Astrocyte of the spinal cord (primary cell): ENCODE results near the gene CAPN12.

Source experiments
- DNase-seq: peaks from one replicate; pipeline ENCODE4 v3.0.0; 2011; ENCODE audit warnings: low read depth, low spot score
- H3K4me3 ChIP-seq: 2 replicates; pipeline ENCODE4 v1.5.1; 2011; ENCODE audit warnings: low read depth, mild to moderate bottlenecking, low read length, moderate library complexity
- in situ Hi-C: cut with HindIII; loops from 2 replicates; pipeline ENCODE4 v1.10.0; 2017; ENCODE audit warnings: low sequenced_read_pairs
- TF ChIP-seq, protein P1 (sequence below): IDR thresholded peaks from 2 replicates; pipeline ENCODE4 v1.5.1; 2012; ENCODE audit warnings: low read depth, mild to moderate bottlenecking, low read length, inconsistent platforms

Gene CAPN12

DNA sequence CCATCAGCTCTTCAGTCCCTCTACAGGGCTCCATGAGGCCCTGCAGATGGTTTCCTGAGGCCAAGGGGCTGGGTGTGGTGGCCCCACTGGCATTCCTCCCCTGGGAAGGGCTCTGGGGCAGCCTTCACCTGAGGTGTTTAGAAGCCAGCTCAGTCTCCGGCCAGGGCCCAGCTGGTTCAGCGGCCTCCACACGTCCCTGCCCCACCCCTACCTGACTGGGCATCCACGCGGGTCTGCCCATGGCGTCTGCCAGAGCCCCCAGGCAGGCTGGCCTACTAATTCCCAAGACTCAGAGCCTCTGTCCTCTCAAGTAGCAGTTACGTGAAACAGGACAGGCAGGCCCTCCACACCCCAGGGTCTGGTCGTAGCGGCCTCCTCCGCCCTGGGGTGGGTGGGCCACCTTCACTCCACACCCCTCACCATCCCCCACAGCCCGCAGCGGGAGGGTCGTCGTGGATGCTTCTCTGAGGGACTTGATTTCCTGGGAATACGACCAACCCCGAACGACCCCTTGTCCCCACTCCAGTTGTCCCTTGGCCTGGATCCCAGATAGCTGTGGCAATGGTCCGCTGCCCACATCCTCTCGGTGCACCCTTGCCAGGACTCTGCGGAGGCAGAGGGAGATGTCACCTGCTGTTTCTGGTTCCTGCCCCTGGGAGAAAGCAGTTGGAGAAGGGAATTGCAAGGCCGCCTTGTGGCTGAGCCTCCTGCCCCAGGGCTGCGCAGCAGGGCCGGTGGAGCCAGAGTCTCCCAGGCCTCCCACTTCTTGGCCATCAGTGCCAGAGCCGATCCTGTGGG is 24.3 kb downstream of the CAPN12 start:
- peak; percentile 78 for DNase-seq
- TF ChIP-seq, protein P1, sequence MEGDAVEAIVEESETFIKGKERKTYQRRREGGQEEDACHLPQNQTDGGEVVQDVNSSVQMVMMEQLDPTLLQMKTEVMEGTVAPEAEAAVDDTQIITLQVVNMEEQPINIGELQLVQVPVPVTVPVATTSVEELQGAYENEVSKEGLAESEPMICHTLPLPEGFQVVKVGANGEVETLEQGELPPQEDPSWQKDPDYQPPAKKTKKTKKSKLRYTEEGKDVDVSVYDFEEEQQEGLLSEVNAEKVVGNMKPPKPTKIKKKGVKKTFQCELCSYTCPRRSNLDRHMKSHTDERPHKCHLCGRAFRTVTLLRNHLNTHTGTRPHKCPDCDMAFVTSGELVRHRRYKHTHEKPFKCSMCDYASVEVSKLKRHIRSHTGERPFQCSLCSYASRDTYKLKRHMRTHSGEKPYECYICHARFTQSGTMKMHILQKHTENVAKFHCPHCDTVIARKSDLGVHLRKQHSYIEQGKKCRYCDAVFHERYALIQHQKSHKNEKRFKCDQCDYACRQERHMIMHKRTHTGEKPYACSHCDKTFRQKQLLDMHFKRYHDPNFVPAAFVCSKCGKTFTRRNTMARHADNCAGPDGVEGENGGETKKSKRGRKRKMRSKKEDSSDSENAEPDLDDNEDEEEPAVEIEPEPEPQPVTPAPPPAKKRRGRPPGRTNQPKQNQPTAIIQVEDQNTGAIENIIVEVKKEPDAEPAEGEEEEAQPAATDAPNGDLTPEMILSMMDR: peak; percentile 24
- in situ Hi-C loops: no loop called here
- H3K4me3 ChIP-seq: no peak overlapping the region

DNA sequence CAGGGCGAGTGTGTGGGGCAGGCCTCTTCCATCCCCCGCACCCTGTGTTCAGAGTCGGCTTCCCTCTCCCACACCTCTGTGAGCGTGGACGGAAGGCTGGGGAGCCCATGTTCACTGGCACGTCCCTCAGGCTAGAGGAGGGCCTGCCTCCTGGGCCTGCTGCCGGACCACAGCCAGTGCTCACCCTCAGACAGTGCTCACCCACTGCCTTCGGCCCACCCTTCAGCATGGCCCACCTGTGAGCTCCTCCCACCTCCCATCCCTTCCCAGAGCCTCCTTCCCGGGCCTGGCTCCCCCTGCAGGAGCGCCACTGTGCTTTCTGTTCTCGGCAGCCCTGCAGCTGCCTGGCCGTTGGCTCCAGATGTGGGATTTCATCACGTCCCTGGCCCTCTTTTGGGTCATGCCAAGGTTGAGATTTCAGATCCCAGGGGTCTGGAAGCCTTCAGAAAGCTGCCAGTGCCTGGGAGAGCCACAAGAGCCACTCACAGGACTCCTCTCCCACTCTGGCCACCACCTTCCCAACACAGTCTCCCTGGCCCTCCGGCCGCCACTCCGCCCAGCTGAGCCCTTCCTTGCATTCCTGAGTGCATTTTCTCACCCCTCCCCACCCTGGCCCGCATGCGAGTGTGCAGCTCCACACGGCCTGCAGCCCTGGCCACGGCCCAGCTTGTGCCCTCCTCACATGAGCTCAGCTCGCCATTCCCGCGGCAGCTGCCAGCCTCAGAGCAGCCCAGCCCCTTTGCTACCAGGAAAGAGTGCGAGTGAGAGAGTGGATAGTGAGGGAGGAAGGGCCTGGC is 25.3 kb downstream of the CAPN12 start:
- no peak overlapping the region for H3K4me3 ChIP-seq
- TF ChIP-seq, protein P1: peak; percentile 57
- in situ Hi-C loops: no loop called here
- peak; percentile 59 for DNase-seq

DNA sequence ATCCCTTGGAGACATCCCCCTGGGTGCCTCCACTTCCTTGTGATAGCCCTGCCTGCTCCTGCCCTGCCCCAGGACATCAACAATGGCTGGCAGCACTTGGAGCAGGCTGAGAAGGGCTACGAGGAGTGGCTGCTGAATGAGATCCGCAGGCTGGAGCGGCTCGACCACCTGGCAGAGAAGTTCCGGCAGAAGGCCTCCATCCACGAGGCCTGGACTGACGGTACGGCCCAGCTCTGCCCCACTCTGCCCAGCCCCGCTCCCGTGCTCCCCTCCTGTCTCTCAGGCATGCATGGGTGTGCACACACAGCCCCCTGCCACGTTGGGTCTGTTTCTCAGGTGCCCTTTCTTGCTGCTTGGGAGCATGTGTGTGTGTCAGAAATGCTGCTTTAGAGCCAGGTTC is 26.4 kb downstream of the CAPN12 start:
- H3K4me3 ChIP-seq: no peak overlapping the region
- TF ChIP-seq, protein P1: no peak
- DNase-seq: no peak
- in situ Hi-C loops: no loop called here

DNA sequence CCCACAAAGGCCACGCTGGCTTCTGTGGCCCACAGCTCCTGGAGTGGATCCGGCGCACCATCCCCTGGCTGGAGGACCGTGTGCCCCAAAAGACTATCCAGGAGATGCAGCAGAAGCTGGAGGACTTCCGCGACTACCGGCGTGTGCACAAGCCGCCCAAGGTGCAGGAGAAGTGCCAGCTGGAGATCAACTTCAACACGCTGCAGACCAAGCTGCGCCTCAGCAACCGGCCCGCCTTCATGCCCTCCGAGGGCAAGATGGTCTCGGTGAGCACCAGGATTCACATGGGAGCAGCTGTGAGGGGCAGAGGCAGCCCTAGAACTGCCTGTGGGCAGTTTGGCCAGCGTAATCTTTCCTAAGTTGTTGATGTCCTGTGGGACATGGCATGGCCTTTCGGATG is 27.2 kb downstream of the CAPN12 start:
- in situ Hi-C loops: no loop called here
- no peak overlapping the region for H3K4me3 ChIP-seq
- TF ChIP-seq, protein P1: no peak
- DNase-seq: no peak

DNA sequence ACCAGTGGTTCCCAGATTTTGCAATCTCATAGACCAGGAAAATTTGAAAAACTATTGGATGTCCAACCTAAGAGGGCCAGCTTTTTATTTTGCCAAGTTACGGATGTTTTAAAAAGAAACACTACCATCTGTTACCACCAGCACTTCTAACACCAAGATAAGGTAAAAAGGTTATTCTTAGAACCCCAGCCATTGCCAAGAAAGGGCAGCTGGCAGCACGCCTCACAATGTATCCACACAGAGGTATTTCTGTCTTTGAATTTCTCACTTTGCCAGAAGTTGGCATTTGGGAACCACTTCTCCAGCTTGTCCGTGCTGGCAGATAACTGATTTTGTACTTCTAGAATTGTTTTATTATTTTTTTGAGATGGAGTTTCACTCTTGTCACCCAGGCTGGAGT is 28.7 kb downstream of the CAPN12 start:
- in situ Hi-C loops: no loop called here
- TF ChIP-seq, protein P1: no peak
- no peak overlapping the region for H3K4me3 ChIP-seq
- no peak for DNase-seq

DNA sequence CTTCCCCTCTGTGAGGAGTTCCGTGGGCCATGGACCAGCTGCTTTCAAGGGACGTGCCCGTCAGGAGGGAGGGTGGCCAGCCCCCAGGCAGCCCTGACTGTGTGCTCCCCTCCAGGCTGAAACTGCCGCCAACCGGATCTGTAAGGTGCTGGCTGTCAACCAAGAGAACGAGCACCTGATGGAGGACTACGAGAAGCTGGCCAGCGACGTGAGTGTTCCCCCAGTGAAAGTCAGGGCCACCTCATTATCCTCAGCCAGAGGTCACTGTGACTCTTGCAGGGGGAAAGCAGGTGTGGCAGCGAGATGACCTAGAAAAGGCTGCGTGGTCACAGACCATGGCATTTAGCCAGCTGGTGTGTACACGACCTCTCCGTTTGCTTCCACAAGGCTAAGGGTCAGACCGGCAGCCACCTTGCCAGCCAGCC is 29.9 kb downstream of the CAPN12 start:
- no peak overlapping the region for H3K4me3 ChIP-seq
- DNase-seq: no peak
- in situ Hi-C loops: no loop called here
- TF ChIP-seq, protein P1: no peak
